CD14-positive monocyte (primary cell): ENCODE data around the gene BBS9. TPM values are rescaled to one million over a fixed set of nuclear protein-coding genes. Genes with fewer than 3 reads are reported as not detected.

ENCODE experiments used
- DNase-seq, 3 donors: peaks; one replicate each; pipeline ENCODE4 v3.0.0-alpha.2; 2011 to 2022
- H2AFZ ChIP-seq: 2 replicates; pipeline ENCODE4 v1.6.0; 2012; ENCODE audit warnings: mild to moderate bottlenecking, low read depth, low read length, inconsistent platforms; ENCODE audit not compliant: insufficient read depth, poor library complexity, severe bottlenecking
- H3K27ac ChIP-seq, 2 donors: 1 replicate in 1 of 2; 2 replicates in 1 of 2; pipeline ENCODE4 v1.5.1; 2012 to 2013; ENCODE audit warnings: low read length in 2 of 2, control low read depth in 1 of 2, inconsistent platforms in 1 of 2, low read depth in 1 of 2, mild to moderate bottlenecking in 1 of 2
- H3K27me3 ChIP-seq, 2 donors: one replicate each; pipeline versions ENCODE4 v1.6.0 to v1.6.1; 2011 to 2013; ENCODE audit warnings: low read length in 2 of 2; ENCODE audit not compliant: control insufficient read depth in 2 of 2, insufficient read depth in 2 of 2
- H3K36me3 ChIP-seq, 2 donors: replicated peaks in 1 of 2; 1 replicate in 1 of 2; 2 replicates in 1 of 2; pipeline versions ENCODE4 v1.5.1 to v1.6.1; 2012 to 2013; ENCODE audit warnings: low read length in 2 of 2, control low read depth in 1 of 2, inconsistent platforms in 1 of 2, mild to moderate bottlenecking in 1 of 2; ENCODE audit not compliant: insufficient read depth in 2 of 2, control insufficient read depth in 1 of 2
- H3K4me1 ChIP-seq, 2 donors: 1 replicate in 1 of 2; 2 replicates in 1 of 2; pipeline versions ENCODE4 v1.5.1 to v1.6.1; 2012 to 2013; ENCODE audit warnings: low read length in 2 of 2, control low read depth in 1 of 2, inconsistent platforms in 1 of 2, mild to moderate bottlenecking in 1 of 2, moderate library complexity in 1 of 2; ENCODE audit not compliant: insufficient read depth in 2 of 2, control insufficient read depth in 1 of 2
- H3K4me2 ChIP-seq: replicated peaks from 2 replicates; pipeline ENCODE3; 2012; ENCODE audit warnings: low read length, moderate library complexity, mild to moderate bottlenecking; ENCODE audit not compliant: poor library complexity, severe bottlenecking; ENCODE audit errors: extremely low read depth
- H3K4me3 ChIP-seq, 3 experiments: fragments of 200-600 bp in 1 of 3; sonication (generic) in 1 of 3; replicated peaks in 1 of 3; 1 replicate in 2 of 3; 2 replicates in 1 of 3; pipeline ENCODE4 v1.5.1; 2011 to 2013; ENCODE audit warnings: low read length in 3 of 3, mild to moderate bottlenecking in 3 of 3, control low read depth in 2 of 3, low read depth in 2 of 3, inconsistent platforms in 1 of 3, moderate library complexity in 1 of 3
- H3K79me2 ChIP-seq: 2 replicates; pipeline ENCODE4 v1.6.0; 2012; ENCODE audit warnings: mild to moderate bottlenecking, control low read depth, inconsistent platforms, low read length, moderate library complexity; ENCODE audit not compliant: insufficient read depth
- H3K9ac ChIP-seq: 2 replicates; pipeline ENCODE4 v1.6.0; 2017; ENCODE audit warnings: low read length, mild to moderate bottlenecking; ENCODE audit not compliant: insufficient read depth, poor library complexity, severe bottlenecking
- H3K9me3 ChIP-seq, 2 donors: replicated peaks in 1 of 2; 1 replicate in 1 of 2; 2 replicates in 1 of 2; pipeline versions ENCODE4 v1.5.1 to v1.6.1; 2012 to 2013; ENCODE audit warnings: low read length in 2 of 2, control low read depth in 1 of 2; ENCODE audit not compliant: control insufficient read depth in 1 of 2, insufficient read depth in 1 of 2
- H4K20me1 ChIP-seq: 2 replicates; pipeline ENCODE4 v1.6.0; 2012; ENCODE audit warnings: mild to moderate bottlenecking, low read length, control low read depth, moderate library complexity; ENCODE audit not compliant: insufficient read depth
- H3K27ac Mint-ChIP-seq, 7 donors: one replicate each; pipeline ENCODE4 v1.8.0; 2020; ENCODE audit warnings: mild to moderate bottlenecking in 7 of 7, mixed read lengths in 7 of 7, moderate library complexity in 6 of 7, inconsistent platforms in 2 of 7
- H3K27me3 Mint-ChIP-seq, 3 donors: one replicate each; pipeline ENCODE4 v1.8.0; 2021 to 2022; ENCODE audit warnings: low read depth in 3 of 3, mild to moderate bottlenecking in 3 of 3, mixed read lengths in 3 of 3, moderate library complexity in 3 of 3, inconsistent platforms in 1 of 3
- H3K36me3 Mint-ChIP-seq, 2 donors: one replicate each; pipeline ENCODE4 v1.8.0; 2020; ENCODE audit warnings: mixed read lengths in 2 of 2, inconsistent platforms in 1 of 2, mild to moderate bottlenecking in 1 of 2
- H3K4me1 Mint-ChIP-seq: one replicate; pipeline ENCODE4 v1.8.0; 2020; ENCODE audit warnings: mild to moderate bottlenecking, mixed read lengths
- H3K4me3 Mint-ChIP-seq, 2 donors: one replicate each; pipeline ENCODE4 v1.8.0; 2020; ENCODE audit warnings: mild to moderate bottlenecking in 2 of 2, mixed read lengths in 2 of 2, moderate library complexity in 1 of 2
- H3K9me3 Mint-ChIP-seq, 7 donors: one replicate each; pipeline ENCODE4 v1.8.0; 2020 to 2022; ENCODE audit warnings: mixed read lengths in 7 of 7, mild to moderate bottlenecking in 6 of 7, moderate library complexity in 6 of 7, inconsistent platforms in 2 of 7
- WGBS: methylation state at CpG from one replicate; pipeline ENCODE4 v1.1.5; 2013; ENCODE audit warnings: missing lambda C conversion rate; ENCODE audit not compliant: insufficient coverage; 5-methylcytosine and 5-hydroxymethylcytosine counted together
- intact Hi-C, 2 donors: fragments of 100-400 bp; cut with micrococcal nuclease; formaldehyde crosslinking; loops; one replicate each; pipeline versions ENCODE4 v1.15.0 to v1.15.1; 2023
- polyA plus RNA-seq, 3 donors: library from polyadenylated mRNA; depleted of rRNA in 1 of 3; unstranded in 2 of 3; stranded (reverse) in 1 of 3; fragments of 300-500 nt in 2 of 3; fragments of >200 nt in 1 of 3; fragmentation: Illumina TruSeq in 2 of 3; gene quantifications; 1 replicate in 2 of 3; 2 replicates in 1 of 3; pipeline ENCODE4 v1.2.3, GENCODE V29; 2012 to 2021
- TF ChIP-seq, protein P1 (sequence below): fragments of 200-600 bp; IDR thresholded peaks from one replicate; pipeline ENCODE4 v1.8.0; 2022; ENCODE audit warnings: antibody characterized with exemption, mild to moderate bottlenecking

The BBS9 gene
- polyA plus RNA-seq, 3 donors: 4.9 to 7.5 (median 6.8) TPM

DNA sequence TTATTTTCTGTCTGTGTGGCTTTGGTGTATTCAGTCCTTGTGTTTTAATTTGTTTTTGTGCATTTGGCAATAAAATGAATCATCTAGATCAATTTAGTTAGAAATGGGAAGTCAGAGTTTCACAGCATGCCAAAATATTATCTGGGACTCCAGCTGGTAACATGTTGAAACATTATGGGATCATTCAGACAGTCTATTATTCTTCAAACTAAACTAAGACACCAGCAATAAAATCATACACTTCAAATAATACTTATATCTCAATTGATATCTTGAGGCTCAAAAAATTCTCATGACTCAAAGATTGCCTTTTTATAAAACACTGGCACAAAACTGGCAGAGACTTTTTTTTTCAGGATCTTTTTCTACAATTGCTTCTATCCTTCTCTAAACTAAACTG, 14.4 kb upstream of the BBS9 start:
- Mint-ChIP-seq H3K4me3 (no peak overlapping the region), H3K36me3 (no peaks in the 10 kb centered on the region), H3K9me3 (peaks cover 6 to 18% (median 15%) of the 10 kb centered on the region in 7 donors), H3K27me3 (peaks cover 10 to 22% (median 16%) of the 10 kb centered on the region in 3 donors), H3K4me1 (peaks cover 3% of the 10 kb centered on the region), H3K27ac (no peak overlapping the region)
- Histone ChIP-seq H3K4me1 (peaks cover under 1 to 3% of the 10 kb centered on the region in 2 donors), H3K79me2 (no peaks in the 10 kb centered on the region), H3K9me3 (peaks cover 0 to 9% of the 10 kb centered on the region in 2 donors), H3K4me2 (no peak overlapping the region), H3K27ac (no peak overlapping the region), H3K4me3 (no peak overlapping the region), H2AFZ (no peak overlapping the region), H3K27me3 (peaks cover 7 to 8% of the 10 kb centered on the region in 2 donors), H4K20me1 (no peaks in the 10 kb centered on the region), H3K9ac (no peak overlapping the region), H3K36me3 (no peaks in the 10 kb centered on the region)
- intact Hi-C loops: no loop called here
- no peak for DNase-seq
- TF ChIP-seq, protein P1, sequence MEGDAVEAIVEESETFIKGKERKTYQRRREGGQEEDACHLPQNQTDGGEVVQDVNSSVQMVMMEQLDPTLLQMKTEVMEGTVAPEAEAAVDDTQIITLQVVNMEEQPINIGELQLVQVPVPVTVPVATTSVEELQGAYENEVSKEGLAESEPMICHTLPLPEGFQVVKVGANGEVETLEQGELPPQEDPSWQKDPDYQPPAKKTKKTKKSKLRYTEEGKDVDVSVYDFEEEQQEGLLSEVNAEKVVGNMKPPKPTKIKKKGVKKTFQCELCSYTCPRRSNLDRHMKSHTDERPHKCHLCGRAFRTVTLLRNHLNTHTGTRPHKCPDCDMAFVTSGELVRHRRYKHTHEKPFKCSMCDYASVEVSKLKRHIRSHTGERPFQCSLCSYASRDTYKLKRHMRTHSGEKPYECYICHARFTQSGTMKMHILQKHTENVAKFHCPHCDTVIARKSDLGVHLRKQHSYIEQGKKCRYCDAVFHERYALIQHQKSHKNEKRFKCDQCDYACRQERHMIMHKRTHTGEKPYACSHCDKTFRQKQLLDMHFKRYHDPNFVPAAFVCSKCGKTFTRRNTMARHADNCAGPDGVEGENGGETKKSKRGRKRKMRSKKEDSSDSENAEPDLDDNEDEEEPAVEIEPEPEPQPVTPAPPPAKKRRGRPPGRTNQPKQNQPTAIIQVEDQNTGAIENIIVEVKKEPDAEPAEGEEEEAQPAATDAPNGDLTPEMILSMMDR: no peak

DNA sequence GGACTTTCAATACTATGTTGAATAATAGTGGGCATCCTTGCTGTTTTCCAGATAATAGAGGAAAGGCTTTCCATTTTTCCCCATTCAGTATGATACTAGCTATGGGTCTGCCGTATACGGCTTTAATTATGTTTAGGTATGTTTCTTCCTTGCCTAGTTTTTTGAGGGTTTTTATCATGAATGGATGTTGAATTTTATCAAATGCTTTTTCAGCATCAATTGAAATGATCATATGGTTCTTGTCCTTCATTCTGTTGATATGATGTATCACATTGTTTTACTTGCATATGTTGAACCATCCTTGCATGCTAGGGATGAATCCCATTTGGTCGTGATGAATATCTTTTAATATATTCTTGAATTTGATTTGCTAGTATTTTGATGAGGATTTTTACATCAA, 11.0 kb upstream of the BBS9 start:
- intact Hi-C loops: no loop called here
- Mint-ChIP-seq H3K4me3 (no peak overlapping the region), H3K36me3 (no peaks in the 10 kb centered on the region), H3K27me3 (peaks cover 1 to 15% (median 2%) of the 10 kb centered on the region in 3 donors), H3K4me1 (no peaks in the 10 kb centered on the region), H3K9me3 (peaks cover 10 to 19% (median 15%) of the 10 kb centered on the region in 7 donors), H3K27ac (no peak overlapping the region)
- no peaks in the 10 kb centered on the region for H3K27me3 ChIP-seq
- no peak overlapping the region for H3K27ac ChIP-seq
- no peaks in the 10 kb centered on the region for H3K4me1 ChIP-seq
- H3K36me3 ChIP-seq: no peaks in the 10 kb centered on the region
- no peak for DNase-seq
- H2AFZ ChIP-seq: no peak overlapping the region
- no peak overlapping the region for H3K4me3 ChIP-seq
- peaks cover 0 to 9% of the 10 kb centered on the region in 2 donors for H3K9me3 ChIP-seq
- WGBS: no CpG with 5 or more reads among the region's 3 CpGs
- TF ChIP-seq, protein P1: no peak
- H3K79me2 ChIP-seq: no peaks in the 10 kb centered on the region
- no peak overlapping the region for H3K9ac ChIP-seq
- H3K4me2 ChIP-seq: no peak overlapping the region
- H4K20me1 ChIP-seq: no peaks in the 10 kb centered on the region
